ENCODE results near the gene RNF182.
"Not testable (repeated sequence)": the region's sequence is repeated elsewhere in the genome, so short reads cannot be mapped to it uniquely, and the experiment has no call there.

The RNF182 gene

DNA sequence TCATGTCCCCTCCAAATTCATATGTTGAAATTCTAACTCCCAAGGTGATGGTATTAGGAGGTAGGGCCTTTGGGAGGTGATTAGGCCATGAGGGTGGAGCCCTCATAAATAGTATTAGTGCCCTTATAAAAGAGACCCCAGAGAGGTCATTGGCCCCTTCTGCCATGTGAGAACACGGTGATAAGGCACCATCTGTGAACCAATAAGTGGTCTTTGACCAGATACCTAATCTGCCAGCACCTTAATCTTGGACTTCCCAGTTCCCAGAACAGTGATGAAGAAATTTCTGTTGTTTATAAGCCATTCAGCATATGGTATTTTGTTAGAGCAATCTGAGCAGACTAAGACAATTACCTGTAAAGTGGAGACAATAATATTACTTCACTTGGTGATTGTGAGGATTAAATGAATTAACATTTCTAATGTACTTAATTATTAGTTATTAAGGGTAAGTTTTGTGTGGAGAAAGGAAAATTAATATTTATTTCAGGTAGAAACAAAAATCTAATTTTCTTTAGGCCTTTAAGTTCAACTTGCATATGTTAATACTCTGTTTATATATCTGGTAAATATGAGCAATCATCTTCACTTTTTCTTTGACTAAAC is 7.1 kb downstream of the RNF182 start:
- TF ChIP-seq, protein P1, sequence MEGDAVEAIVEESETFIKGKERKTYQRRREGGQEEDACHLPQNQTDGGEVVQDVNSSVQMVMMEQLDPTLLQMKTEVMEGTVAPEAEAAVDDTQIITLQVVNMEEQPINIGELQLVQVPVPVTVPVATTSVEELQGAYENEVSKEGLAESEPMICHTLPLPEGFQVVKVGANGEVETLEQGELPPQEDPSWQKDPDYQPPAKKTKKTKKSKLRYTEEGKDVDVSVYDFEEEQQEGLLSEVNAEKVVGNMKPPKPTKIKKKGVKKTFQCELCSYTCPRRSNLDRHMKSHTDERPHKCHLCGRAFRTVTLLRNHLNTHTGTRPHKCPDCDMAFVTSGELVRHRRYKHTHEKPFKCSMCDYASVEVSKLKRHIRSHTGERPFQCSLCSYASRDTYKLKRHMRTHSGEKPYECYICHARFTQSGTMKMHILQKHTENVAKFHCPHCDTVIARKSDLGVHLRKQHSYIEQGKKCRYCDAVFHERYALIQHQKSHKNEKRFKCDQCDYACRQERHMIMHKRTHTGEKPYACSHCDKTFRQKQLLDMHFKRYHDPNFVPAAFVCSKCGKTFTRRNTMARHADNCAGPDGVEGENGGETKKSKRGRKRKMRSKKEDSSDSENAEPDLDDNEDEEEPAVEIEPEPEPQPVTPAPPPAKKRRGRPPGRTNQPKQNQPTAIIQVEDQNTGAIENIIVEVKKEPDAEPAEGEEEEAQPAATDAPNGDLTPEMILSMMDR (IDR thresholded peaks at IDR 0.05; ENCODE audit: borderline replicate concordance, control extremely low read depth, extremely low read depth, insufficient read depth, missing control alignments): no peak
- in situ Hi-C loops (cut with MboI; ENCODE audit: low sequenced_read_pairs, unreplicated experiment): no loop called here
- DNase-seq (ENCODE audit: low spot score): no peak

DNA sequence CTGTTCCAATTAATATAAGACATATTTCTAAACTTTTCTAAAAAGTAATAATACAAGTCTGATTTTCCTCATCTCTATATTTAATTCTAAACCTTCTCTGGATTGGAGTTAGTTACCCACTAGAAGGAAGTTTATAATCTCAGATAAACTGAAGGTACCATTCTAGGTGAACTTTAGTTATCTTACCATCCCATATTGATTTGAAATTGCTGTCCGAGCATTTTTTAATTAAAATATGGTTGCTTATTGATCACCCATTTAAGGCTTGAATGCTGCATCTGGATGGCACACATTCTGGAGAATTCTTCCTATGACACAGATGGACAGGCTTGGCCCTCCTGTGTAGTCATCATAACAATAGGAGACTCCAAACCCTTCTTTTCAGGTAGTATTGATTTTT is 8.0 kb downstream of the RNF182 start:
- no peak for DNase-seq (ENCODE audit: low spot score)
- TF ChIP-seq, protein P1 (IDR thresholded peaks at IDR 0.05; ENCODE audit: borderline replicate concordance, control extremely low read depth, extremely low read depth, insufficient read depth, missing control alignments): no peak
- in situ Hi-C loops (cut with MboI; ENCODE audit: low sequenced_read_pairs, unreplicated experiment): no loop called here

DNA sequence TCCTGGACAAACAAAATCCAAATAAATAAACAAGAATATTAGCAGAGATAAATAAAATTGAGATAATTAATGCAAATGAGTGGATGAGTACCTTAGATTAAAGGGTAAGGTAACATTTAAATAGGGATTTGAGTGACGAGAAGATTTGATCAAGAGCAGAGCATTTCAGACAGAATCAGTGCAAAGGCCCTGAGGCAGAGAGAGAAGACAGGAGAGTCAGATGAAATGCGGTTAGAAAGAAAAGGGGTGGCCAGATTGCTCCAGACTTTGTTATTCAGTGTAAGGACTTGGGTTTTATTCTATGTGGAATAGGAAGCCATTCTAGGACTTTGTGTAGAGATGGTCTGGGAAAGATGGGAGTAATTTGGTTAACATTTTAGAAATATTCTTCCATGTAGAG is 10.0 kb downstream of the RNF182 start:
- in situ Hi-C loops (cut with MboI; ENCODE audit: low sequenced_read_pairs, unreplicated experiment): no loop called here
- no peak for DNase-seq (ENCODE audit: low spot score)
- TF ChIP-seq, protein P1 (IDR thresholded peaks at IDR 0.05; ENCODE audit: borderline replicate concordance, control extremely low read depth, extremely low read depth, insufficient read depth, missing control alignments): no peak

DNA sequence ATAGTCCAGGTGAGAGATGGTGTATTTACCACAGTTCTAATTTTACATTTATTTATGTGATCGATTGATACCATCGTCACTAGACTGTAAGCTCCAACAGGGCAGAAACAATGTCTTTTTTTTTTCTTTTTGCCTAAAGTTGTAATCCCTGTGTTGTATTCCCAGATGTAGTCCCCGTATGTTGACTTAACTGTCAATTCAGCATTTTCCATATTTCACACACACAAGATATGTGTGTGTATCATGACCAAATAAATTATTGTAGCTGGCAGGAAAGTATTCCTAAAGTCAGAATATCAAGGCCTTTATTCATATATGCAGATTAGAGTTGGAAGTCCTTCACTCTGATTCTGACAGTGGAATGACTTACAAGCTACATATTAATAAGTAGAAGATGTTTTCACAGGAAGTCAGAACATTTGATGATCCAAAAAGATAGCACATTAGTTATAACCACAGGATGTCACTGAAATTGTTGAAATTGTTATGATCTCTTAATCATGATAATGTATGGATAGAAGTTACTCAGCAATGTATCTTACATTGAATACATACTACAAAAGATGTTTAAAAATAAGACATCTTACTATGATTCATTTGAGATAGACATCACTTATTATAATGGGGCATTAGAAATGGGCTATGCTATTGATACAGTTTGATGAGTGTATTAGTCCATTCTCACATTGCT is 10.6 kb downstream of the RNF182 start:
- in situ Hi-C loops (cut with MboI; ENCODE audit: low sequenced_read_pairs, unreplicated experiment): no loop called here
- no peak for DNase-seq (ENCODE audit: low spot score)
- TF ChIP-seq, protein P1 (IDR thresholded peaks at IDR 0.05; ENCODE audit: borderline replicate concordance, control extremely low read depth, extremely low read depth, insufficient read depth, missing control alignments): no peak

DNA sequence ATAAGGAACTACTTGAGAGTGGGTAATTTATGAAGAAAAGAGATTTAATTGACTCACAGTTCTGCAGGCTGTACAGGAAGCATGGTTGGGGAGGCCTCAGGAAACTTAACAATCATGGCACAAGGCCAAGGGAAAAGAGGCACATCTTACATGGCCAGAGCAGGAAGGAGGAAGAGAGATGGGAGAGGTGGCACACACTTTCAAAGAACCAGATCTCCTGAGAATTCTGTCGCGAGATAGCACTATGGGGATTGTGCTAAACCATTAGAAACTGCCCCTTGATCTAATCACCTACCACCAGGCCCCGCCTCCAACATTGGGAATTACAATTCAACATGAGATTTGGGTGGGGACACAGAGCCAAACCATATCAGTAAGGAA is 11.1 kb downstream of the RNF182 start:
- DNase-seq (ENCODE audit: low spot score): not testable (repeated sequence)

DNA sequence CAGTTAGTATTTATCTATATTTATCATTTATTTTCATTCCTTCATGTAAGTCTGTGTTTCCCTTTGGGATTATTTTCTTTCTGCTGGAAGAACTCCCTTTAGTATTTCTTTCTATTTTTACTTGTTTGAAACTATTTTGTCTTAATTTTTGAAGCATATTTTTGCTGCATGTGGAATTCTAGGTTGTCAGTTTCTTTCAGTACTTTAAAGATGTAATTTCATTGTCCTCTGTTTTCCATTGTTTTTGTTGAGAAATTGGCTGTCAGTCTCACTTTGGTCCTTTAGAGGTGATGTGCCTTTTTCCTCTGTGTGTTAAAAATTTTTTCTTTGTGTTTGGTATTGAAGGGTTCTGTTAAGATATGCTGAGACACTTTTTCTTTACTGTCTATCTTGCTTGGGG is 17.1 kb downstream of the RNF182 start:
- in situ Hi-C loops (cut with MboI; ENCODE audit: low sequenced_read_pairs, unreplicated experiment): no loop called here
- DNase-seq (ENCODE audit: low spot score): no peak
- TF ChIP-seq, protein P1 (IDR thresholded peaks at IDR 0.05; ENCODE audit: borderline replicate concordance, control extremely low read depth, extremely low read depth, insufficient read depth, missing control alignments): no peak

More for the DNA sequence above, 11.1 kb downstream of the RNF182 start:
- in situ Hi-C loops (cut with MboI; ENCODE audit: low sequenced_read_pairs, unreplicated experiment): not testable (repeated sequence)

DNA sequence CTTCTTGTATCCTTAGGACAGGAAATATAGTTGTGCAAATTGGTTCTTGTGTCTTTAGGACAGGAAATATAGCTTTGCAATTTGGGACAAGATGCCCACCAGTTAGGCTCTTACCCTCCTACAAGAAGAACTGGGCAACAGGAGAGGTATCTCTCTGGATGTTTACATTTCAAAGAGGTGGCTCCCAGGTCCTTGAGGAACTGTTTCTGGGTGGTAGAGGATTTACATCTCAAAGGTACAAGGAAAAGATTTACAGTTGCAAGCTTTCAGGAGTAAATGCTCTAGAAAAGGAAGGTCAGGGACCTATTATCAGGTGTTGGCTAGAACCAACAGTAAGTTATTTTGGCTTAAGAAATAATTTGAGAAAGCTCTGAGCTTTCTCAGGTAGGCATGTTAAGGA is 19.2 kb downstream of the RNF182 start:
- no peak for DNase-seq (ENCODE audit: low spot score)
- TF ChIP-seq, protein P1 (IDR thresholded peaks at IDR 0.05; ENCODE audit: borderline replicate concordance, control extremely low read depth, extremely low read depth, insufficient read depth, missing control alignments): no peak
- in situ Hi-C loops (cut with MboI; ENCODE audit: low sequenced_read_pairs, unreplicated experiment): no loop called here
